ENCODE data around the gene MUC12.

The MUC12 gene

DNA sequence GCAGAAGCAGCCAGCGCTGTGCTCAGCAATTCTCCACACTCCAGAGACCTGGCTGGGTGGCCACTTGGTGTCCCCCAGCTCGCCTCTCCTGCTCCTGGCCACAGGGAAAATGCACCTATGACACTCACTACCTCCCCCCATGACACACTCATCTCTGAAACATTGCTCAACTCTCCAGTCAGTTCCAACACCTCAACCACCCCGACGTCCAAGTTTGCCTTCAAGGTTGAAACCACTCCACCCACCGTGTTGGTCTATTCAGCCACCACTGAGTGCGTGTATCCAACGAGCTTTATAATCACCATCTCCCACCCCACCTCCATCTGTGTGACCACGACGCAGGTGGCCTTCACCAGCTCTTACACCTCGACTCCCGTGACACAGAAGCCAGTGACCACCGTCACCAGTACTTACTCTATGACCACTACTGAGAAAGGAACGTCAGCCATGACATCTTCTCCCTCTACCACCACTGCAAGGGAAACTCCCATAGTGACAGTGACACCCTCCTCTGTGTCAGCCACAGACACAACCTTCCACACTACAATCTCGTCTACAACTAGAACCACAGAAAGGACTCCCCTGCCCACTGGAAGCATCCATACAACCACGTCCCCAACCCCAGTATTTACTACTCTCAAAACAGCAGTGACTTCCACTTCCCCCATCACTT is 17.3 kb upstream of the MUC12 start:
- TF ChIP-seq, protein P1, sequence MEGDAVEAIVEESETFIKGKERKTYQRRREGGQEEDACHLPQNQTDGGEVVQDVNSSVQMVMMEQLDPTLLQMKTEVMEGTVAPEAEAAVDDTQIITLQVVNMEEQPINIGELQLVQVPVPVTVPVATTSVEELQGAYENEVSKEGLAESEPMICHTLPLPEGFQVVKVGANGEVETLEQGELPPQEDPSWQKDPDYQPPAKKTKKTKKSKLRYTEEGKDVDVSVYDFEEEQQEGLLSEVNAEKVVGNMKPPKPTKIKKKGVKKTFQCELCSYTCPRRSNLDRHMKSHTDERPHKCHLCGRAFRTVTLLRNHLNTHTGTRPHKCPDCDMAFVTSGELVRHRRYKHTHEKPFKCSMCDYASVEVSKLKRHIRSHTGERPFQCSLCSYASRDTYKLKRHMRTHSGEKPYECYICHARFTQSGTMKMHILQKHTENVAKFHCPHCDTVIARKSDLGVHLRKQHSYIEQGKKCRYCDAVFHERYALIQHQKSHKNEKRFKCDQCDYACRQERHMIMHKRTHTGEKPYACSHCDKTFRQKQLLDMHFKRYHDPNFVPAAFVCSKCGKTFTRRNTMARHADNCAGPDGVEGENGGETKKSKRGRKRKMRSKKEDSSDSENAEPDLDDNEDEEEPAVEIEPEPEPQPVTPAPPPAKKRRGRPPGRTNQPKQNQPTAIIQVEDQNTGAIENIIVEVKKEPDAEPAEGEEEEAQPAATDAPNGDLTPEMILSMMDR (IDR thresholded peaks at IDR 0.05; ENCODE audit: poor library complexity, severe bottlenecking), result no peak
- Histone ChIP-seq H3K27ac (ENCODE audit: poor library complexity, severe bottlenecking) (no peak overlapping the region), H3K9me3 (ENCODE audit: severe bottlenecking) (no peaks in the 10 kb centered on the region), H3K4me3 (ENCODE audit: severe bottlenecking) (no peak overlapping the region), H3K27me3 (ENCODE audit: insufficient read depth, poor library complexity, severe bottlenecking) (no peaks in the 10 kb centered on the region), H3K36me3 (ENCODE audit: low read depth) (no peaks in the 10 kb centered on the region), H3K4me1 (ENCODE audit: insufficient read depth, poor library complexity, severe bottlenecking) (no peaks in the 10 kb centered on the region)
- ATAC-seq (ENCODE audit: low read depth) (0 out of 3 replicates have a peak, but pooled peaks have one; percentile 17), DNase-seq (ENCODE audit: low spot score) (no peak)

DNA sequence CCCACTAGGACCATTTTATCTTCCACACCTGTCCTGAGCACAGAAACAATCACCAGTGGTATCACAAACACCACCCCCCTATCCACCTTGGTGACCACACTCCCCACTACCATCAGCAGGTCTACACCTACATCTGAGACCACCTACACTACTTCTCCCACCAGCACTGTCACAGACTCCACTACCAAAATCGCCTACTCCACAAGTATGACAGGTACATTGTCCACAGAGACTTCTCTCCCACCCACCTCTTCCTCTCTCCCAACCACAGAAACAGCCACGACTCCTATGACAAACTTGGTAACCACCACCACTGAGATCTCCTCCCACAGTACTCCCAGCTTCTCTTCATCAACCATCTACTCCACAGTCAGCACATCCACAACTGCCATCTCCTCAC is 16.7 kb upstream of the MUC12 start:
- H3K9me3 ChIP-seq (ENCODE audit: severe bottlenecking), result no peaks in the 10 kb centered on the region
- DNase-seq (ENCODE audit: low spot score) (no peak), ATAC-seq (ENCODE audit: low read depth) (no peak)
- H3K27ac ChIP-seq (ENCODE audit: poor library complexity, severe bottlenecking), result no peak overlapping the region
- TF ChIP-seq, protein P1 (IDR thresholded peaks at IDR 0.05; ENCODE audit: poor library complexity, severe bottlenecking), result no peak
- H3K4me3 ChIP-seq (ENCODE audit: severe bottlenecking), result no peak overlapping the region
- H3K4me1 ChIP-seq (ENCODE audit: insufficient read depth, poor library complexity, severe bottlenecking), result no peaks in the 10 kb centered on the region
- no peaks in the 10 kb centered on the region for H3K27me3 ChIP-seq (ENCODE audit: insufficient read depth, poor library complexity, severe bottlenecking)
- H3K36me3 ChIP-seq (ENCODE audit: low read depth), result no peaks in the 10 kb centered on the region

DNA sequence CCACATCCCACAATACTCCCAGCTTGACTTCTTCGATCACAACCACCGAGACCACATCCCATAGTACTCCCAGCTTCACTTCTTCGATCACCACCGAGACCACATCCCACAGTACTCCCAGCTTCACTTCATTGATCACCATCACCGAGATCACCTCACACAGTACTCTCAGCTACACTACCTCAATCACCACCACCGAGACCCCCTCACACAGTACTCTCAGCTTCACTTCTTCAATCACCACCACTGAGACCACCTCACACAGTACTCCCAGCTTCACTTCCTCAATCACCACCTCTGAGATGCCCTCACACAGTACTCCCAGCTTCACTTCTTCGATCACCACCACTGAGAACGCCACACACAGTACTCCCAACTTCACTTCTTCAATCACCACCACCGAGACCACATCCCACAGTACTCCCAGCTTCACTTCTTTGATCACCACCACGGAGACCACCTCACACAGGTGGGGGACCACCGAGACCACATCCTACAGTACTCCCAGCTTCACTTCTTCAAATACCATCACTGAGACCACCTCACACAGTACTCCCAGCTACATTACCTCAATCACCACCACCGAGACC is 11.4 kb upstream of the MUC12 start:
- H3K4me1 ChIP-seq (ENCODE audit: insufficient read depth, poor library complexity, severe bottlenecking), result no peaks in the 10 kb centered on the region
- no peak overlapping the region for H3K4me3 ChIP-seq (ENCODE audit: severe bottlenecking)
- H3K27me3 ChIP-seq (ENCODE audit: insufficient read depth, poor library complexity, severe bottlenecking), result peaks cover 19% of the 10 kb centered on the region
- ATAC-seq (ENCODE audit: low read depth), result no peak
- TF ChIP-seq, protein P1 (IDR thresholded peaks at IDR 0.05; ENCODE audit: poor library complexity, severe bottlenecking), result no peak
- H3K36me3 ChIP-seq (ENCODE audit: low read depth), result no peaks in the 10 kb centered on the region
- no peak for DNase-seq (ENCODE audit: low spot score)
- no peaks in the 10 kb centered on the region for H3K9me3 ChIP-seq (ENCODE audit: severe bottlenecking)
- H3K27ac ChIP-seq (ENCODE audit: poor library complexity, severe bottlenecking), result no peak overlapping the region

DNA sequence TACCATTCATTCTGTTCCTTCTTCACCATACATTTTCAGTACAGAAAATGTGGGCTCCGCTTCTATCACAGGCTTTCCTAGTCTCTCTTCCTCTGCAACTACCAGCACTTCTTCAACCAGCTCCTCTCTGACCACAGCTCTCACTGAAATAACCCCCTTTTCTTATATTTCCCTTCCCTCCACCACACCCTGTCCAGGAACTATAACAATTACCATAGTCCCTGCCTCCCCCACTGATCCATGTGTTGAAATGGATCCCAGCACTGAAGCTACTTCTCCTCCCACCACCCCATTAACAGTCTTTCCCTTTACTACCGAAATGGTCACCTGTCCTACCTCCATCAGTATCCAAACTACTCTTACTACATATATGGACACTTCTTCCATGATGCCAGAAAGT is 9.5 kb upstream of the MUC12 start:
- Histone ChIP-seq H3K9me3 (ENCODE audit: severe bottlenecking) (no peaks in the 10 kb centered on the region), H3K4me3 (ENCODE audit: severe bottlenecking) (no peak overlapping the region), H3K27me3 (ENCODE audit: insufficient read depth, poor library complexity, severe bottlenecking) (peaks cover 34% of the 10 kb centered on the region), H3K4me1 (ENCODE audit: insufficient read depth, poor library complexity, severe bottlenecking) (no peaks in the 10 kb centered on the region), H3K36me3 (ENCODE audit: low read depth) (no peaks in the 10 kb centered on the region), H3K27ac (ENCODE audit: poor library complexity, severe bottlenecking) (no peak overlapping the region)
- no peak for ATAC-seq (ENCODE audit: low read depth)
- DNase-seq (ENCODE audit: low spot score), result no peak
- TF ChIP-seq, protein P1 (IDR thresholded peaks at IDR 0.05; ENCODE audit: poor library complexity, severe bottlenecking), result no peak

DNA sequence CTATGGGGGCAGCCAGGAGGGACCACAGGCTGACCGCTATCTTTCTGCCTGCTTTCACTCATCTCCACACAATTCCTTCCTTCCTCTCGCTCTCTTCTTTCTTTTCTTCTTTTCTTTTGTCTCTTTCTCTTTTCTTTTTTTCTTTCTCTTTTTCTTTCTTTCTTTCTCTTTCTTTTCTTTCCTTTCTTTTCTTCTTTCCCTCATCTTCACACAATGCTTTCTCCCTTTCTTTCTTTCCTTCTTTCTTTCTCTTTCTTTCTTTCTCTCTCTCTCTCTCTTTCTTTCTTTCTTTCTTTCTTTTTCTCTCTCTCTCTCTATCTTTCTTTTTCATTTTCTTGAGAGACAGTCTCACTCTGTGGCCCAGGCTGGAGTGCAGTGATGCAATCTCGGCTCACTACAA is 6.8 kb upstream of the MUC12 start:
- H3K9me3 ChIP-seq (ENCODE audit: severe bottlenecking), result no peaks in the 10 kb centered on the region
- H3K27ac ChIP-seq (ENCODE audit: poor library complexity, severe bottlenecking), result no peak overlapping the region
- peaks cover 59% of the 10 kb centered on the region for H3K27me3 ChIP-seq (ENCODE audit: insufficient read depth, poor library complexity, severe bottlenecking)
- H3K4me3 ChIP-seq (ENCODE audit: severe bottlenecking), result no peak overlapping the region
- no peaks in the 10 kb centered on the region for H3K36me3 ChIP-seq (ENCODE audit: low read depth)
- no peaks in the 10 kb centered on the region for H3K4me1 ChIP-seq (ENCODE audit: insufficient read depth, poor library complexity, severe bottlenecking)
- DNase-seq (ENCODE audit: low spot score), result no peak
- no peak for ATAC-seq (ENCODE audit: low read depth)
- TF ChIP-seq, protein P1 (IDR thresholded peaks at IDR 0.05; ENCODE audit: poor library complexity, severe bottlenecking), result no peak

All from RWPE2 (cell line).